SU-DHL-6 (cell line): ENCODE data around the gene PDE7B.

Experiments used
- H2AFZ ChIP-seq: fragments of 200-600 bp; sonication (generic); 2 replicates; pipeline ENCODE4 v1.6.1; 2014; ENCODE audit warnings: low read depth, mild to moderate bottlenecking, moderate library complexity, mixed read lengths, antibody characterized with exemption, low read length; ENCODE audit not compliant: severe bottlenecking
- H3F3A ChIP-seq: fragments of 200-600 bp; shearing (Covaris generic); 2 replicates; pipeline ENCODE4 v1.6.0; 2016; ENCODE audit warnings: antibody characterized with exemption, mild to moderate bottlenecking; ENCODE audit not compliant: insufficient read depth
- H3K27ac ChIP-seq: fragments of 200-600 bp; sonication (generic); 2 replicates; pipeline ENCODE4 v1.5.1; 2016; ENCODE audit warnings: low read depth, mild to moderate bottlenecking, low read length, moderate library complexity, mixed read lengths
- H3K27me3 ChIP-seq: fragments of 200-600 bp; sonication (generic), shearing (Covaris generic); 2 replicates; pipeline ENCODE4 v1.6.0; 2014; ENCODE audit warnings: mild to moderate bottlenecking, low read length
- H3K36me3 ChIP-seq: fragments of 200-600 bp; sonication (generic); 2 replicates; pipeline ENCODE4 v1.6.1; 2014; ENCODE audit warnings: mild to moderate bottlenecking, low read length, mixed read lengths
- H3K4me2 ChIP-seq: fragments of 300-600, 200-600 bp; shearing (Covaris generic), sonication (generic); 2 replicates; pipeline ENCODE4 v1.6.0; 2014; ENCODE audit warnings: low read length, low read depth, mild to moderate bottlenecking; ENCODE audit not compliant: poor library complexity, severe bottlenecking
- H3K4me3 ChIP-seq: fragments of 200-600 bp; sonication (generic); 2 replicates; pipeline ENCODE4 v1.5.1; 2014; ENCODE audit warnings: antibody characterized with exemption, low read length, mild to moderate bottlenecking, mixed read lengths; ENCODE audit not compliant: insufficient read depth, poor library complexity, severe bottlenecking
- H3K79me2 ChIP-seq: fragments of 200-600 bp; sonication (generic); 2 replicates; pipeline ENCODE4 v1.6.1; 2014; ENCODE audit warnings: mild to moderate bottlenecking, low read length, moderate library complexity; ENCODE audit not compliant: insufficient read depth
- H3K9ac ChIP-seq: fragments of 200-600 bp; sonication (generic); 2 replicates; pipeline ENCODE4 v1.7.0; 2014; ENCODE audit warnings: mild to moderate bottlenecking, low read length
- H3K9me2 ChIP-seq: fragments of 200-600 bp; sonication (generic); replicated peaks from 2 replicates; pipeline ENCODE4 v1.6.1; 2014; ENCODE audit warnings: low read length; ENCODE audit not compliant: insufficient read depth
- H3K9me3 ChIP-seq: fragments of 200-600 bp; sonication (generic); 2 replicates; pipeline ENCODE4 v1.6.1; 2014; ENCODE audit warnings: low read length, mixed read lengths; ENCODE audit not compliant: insufficient read depth
- H4K20me1 ChIP-seq: fragments of 200-600 bp; sonication (generic); 2 replicates; pipeline ENCODE4 v1.6.1; 2014; ENCODE audit warnings: low read depth, mild to moderate bottlenecking, antibody characterized with exemption, low read length, moderate library complexity, mixed read lengths
- EZH2phosphoT487 ChIP-seq: fragments of 200-600 bp; sonication (generic), shearing (Covaris generic); conservative IDR thresholded peaks from 2 replicates; pipeline ENCODE4 v1.6.1; 2018; ENCODE audit warnings: mild to moderate bottlenecking, antibody characterized with exemption, low read length, moderate library complexity, mixed read lengths
- TF ChIP-seq, protein P1 (sequence below): fragments of 200-600 bp; sonication (generic); IDR thresholded peaks from one replicate; pipeline ENCODE4 v1.5.1; 2017; ENCODE audit warnings: antibody characterized with exemption, mild to moderate bottlenecking, low read length, moderate library complexity; ENCODE audit not compliant: insufficient read depth, poor library complexity, severe bottlenecking

The PDE7B gene

GRCh38 chr6:136111831-136112230 lies 260.3 kb downstream of the PDE7B start:
- Histone ChIP-seq H3K9me3 (no peaks in the 10 kb centered on the region), H3K9me2 (no peaks in the 10 kb centered on the region), H3K27me3 (no peaks in the 10 kb centered on the region), H3K79me2 (no peaks in the 10 kb centered on the region), H3K36me3 (no peaks in the 10 kb centered on the region), H3K27ac (no peak overlapping the region), H3K9ac (no peak overlapping the region), H3F3A (no peaks in the 10 kb centered on the region), H3K4me3 (no peak overlapping the region), H3K4me2 (no peak overlapping the region), H4K20me1 (no peaks in the 10 kb centered on the region), H2AFZ (no peak overlapping the region)
- TF ChIP-seq EZH2phosphoT487: no peak
- TF ChIP-seq, protein P1, sequence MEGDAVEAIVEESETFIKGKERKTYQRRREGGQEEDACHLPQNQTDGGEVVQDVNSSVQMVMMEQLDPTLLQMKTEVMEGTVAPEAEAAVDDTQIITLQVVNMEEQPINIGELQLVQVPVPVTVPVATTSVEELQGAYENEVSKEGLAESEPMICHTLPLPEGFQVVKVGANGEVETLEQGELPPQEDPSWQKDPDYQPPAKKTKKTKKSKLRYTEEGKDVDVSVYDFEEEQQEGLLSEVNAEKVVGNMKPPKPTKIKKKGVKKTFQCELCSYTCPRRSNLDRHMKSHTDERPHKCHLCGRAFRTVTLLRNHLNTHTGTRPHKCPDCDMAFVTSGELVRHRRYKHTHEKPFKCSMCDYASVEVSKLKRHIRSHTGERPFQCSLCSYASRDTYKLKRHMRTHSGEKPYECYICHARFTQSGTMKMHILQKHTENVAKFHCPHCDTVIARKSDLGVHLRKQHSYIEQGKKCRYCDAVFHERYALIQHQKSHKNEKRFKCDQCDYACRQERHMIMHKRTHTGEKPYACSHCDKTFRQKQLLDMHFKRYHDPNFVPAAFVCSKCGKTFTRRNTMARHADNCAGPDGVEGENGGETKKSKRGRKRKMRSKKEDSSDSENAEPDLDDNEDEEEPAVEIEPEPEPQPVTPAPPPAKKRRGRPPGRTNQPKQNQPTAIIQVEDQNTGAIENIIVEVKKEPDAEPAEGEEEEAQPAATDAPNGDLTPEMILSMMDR: no peak

GRCh38 chr6:136112262-136112661 lies 260.8 kb downstream of the PDE7B start:
- TF ChIP-seq EZH2phosphoT487: no peak
- TF ChIP-seq, protein P1: no peak
- Histone ChIP-seq H3K79me2 (no peaks in the 10 kb centered on the region), H4K20me1 (no peaks in the 10 kb centered on the region), H2AFZ (no peak overlapping the region), H3K4me2 (no peak overlapping the region), H3F3A (no peaks in the 10 kb centered on the region), H3K9ac (no peak overlapping the region), H3K9me3 (no peaks in the 10 kb centered on the region), H3K36me3 (no peaks in the 10 kb centered on the region), H3K27me3 (no peaks in the 10 kb centered on the region), H3K27ac (no peak overlapping the region), H3K9me2 (no peaks in the 10 kb centered on the region), H3K4me3 (no peak overlapping the region)

- Histone ChIP-seq H3K9me2 (no peaks in the 10 kb centered on the region), H3K36me3 (no peaks in the 10 kb centered on the region), H3K79me2 (no peaks in the 10 kb centered on the region), H2AFZ (no peak overlapping the region), H3K27ac (no peak overlapping the region), H4K20me1 (no peaks in the 10 kb centered on the region), H3K4me3 (no peak overlapping the region), H3K9me3 (no peaks in the 10 kb centered on the region), H3K27me3 (no peaks in the 10 kb centered on the region), H3K4me2 (no peak overlapping the region), H3K9ac (no peak overlapping the region), H3F3A (no peaks in the 10 kb centered on the region)
- no peak for TF ChIP-seq EZH2phosphoT487
- TF ChIP-seq, protein P1: no peak
Observed at GRCh38 chr6:136113736-136114173, 262.3 kb downstream of the PDE7B start.
